ENCODE measurements around the gene HSDL1. TPM values are rescaled to one million over a fixed set of nuclear protein-coding genes. Genes with fewer than 3 reads are reported as not detected.
A peak's percentile ranks its signal among the peaks of the same experiment; 100 is the strongest.

The HSDL1 gene
- total and polyA plus RNA-seq, 4 experiments from 2014 or later: 9.9 to 23.0 (median 15.7) TPM

DNA sequence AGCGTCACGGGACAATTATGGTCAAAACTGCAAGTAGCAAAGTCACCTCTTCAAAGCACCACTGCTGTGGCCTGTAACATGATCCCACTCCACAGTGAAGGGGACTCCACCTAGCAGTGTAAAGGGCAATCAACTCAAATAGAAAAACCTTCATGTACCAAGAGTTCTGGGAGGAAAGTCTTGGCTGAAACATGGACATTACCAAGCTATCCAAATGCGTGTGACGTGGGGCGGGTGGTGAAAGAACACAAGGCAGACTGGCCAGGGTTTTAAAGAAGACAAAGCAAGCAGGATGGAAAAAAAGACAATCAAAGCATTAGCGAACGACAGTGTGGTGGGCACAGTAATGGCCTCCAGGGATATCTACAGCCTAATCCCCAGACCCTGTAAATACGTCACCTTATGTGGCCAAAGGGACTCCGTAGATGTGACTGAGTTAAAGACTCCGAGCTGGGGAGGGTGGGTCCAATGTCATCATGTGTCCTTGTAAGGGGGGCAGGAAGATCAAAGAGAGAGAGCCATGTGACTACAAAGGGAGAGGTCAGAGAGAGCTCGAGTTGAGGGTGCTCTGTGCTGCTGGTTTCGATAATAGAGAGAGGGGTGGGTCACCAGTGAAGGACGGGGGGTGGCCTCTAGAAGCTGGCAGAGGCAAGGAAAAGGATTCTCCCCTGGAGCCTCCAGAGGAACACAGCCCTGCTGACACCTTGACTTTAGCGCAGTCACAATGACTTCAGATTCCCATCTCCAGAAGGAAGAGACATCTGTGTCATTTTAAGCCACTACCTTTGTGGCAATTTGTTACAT, 6.0 kb downstream of the HSDL1 start:
- H3K4me3 ChIP-seq (ENCODE audit: low read length in 2 of 2): no peak overlapping the region
- peaks cover 6% of the 10 kb centered on the region for H3K4me1 ChIP-seq (ENCODE audit: insufficient read depth, low read length)
- Mint-ChIP-seq H3K9me3 (no peaks in the 10 kb centered on the region), H3K36me3 (peaks cover 0 to 4% of the 10 kb centered on the region in 2 donors), H3K27me3 (no peaks in the 10 kb centered on the region), H3K27ac (peak overlapping the region in 4 of 7 donors; percentile 6 to 25 (median 14)), H3K4me1 (peaks cover 14 to 31% (median 18%) of the 10 kb centered on the region in 4 donors), H3K4me3 (peak overlapping the region in 1 of 8 donors; percentile 22)
- H3K27ac ChIP-seq (ENCODE audit: low read depth, low read length): no peak overlapping the region
- H3K36me3 ChIP-seq (ENCODE audit: insufficient read depth, low read length): no peaks in the 10 kb centered on the region
- intact Hi-C loops (cut with micrococcal nuclease): no loop called here
- ChIA-PET CTCF (ENCODE audit: partially characterized antibody) (no interaction called here), POLR2A (ENCODE audit: partially characterized antibody) (interaction anchor here (1.9 kb wide), 1 partner anchor 22 kb away, joined by 8 read pairs; the partner anchor contains the start of gene MBTPS1)
- no peaks in the 10 kb centered on the region for H3K9me3 ChIP-seq (ENCODE audit: control insufficient read depth in 1 of 2, low read length in 2 of 2)
- DNase-seq: no peak
- H3K27me3 ChIP-seq (ENCODE audit: insufficient read depth, low read length): no peaks in the 10 kb centered on the region

DNA sequence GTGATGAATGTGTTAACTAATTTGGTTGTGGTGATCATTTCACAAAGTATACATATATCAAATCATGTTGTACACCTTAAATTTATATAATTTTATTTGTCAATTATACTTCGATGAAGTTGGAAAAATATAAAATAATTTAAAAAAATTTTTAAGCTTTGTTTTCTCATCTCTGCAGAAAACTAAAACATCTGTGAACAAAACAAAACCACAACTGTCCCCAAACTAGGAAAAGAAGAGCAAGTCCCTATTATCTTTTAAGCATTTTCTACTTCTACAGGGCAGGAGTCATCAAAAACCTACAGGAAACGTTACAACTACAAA, 6.5 kb downstream of the HSDL1 start:
- peaks cover 0 to 4% of the 10 kb centered on the region in 2 donors for H3K36me3 Mint-ChIP-seq
- CTCF ChIA-PET (ENCODE audit: partially characterized antibody): no interaction called here
- POLR2A ChIA-PET (ENCODE audit: partially characterized antibody): interaction anchor here (1.9 kb wide), 1 partner anchor 21 kb away, joined by 8 read pairs; the partner anchor contains the start of gene MBTPS1
- H3K27ac Mint-ChIP-seq: peak overlapping the region in 1 of 7 donors; percentile 19
- H3K9me3 Mint-ChIP-seq: no peaks in the 10 kb centered on the region
- no peak overlapping the region for H3K4me3 ChIP-seq (ENCODE audit: low read length in 2 of 2)
- peaks cover under 1% of the 10 kb centered on the region for H3K4me1 ChIP-seq (ENCODE audit: insufficient read depth, low read length)
- H3K9me3 ChIP-seq (ENCODE audit: control insufficient read depth in 1 of 2, low read length in 2 of 2): no peaks in the 10 kb centered on the region
- intact Hi-C loops (cut with micrococcal nuclease): no loop called here
- peaks cover 12 to 26% (median 16%) of the 10 kb centered on the region in 4 donors for H3K4me1 Mint-ChIP-seq
- H3K27ac ChIP-seq (ENCODE audit: low read depth, low read length): no peak overlapping the region
- no peak overlapping the region for H3K4me3 Mint-ChIP-seq
- H3K27me3 ChIP-seq (ENCODE audit: insufficient read depth, low read length): no peaks in the 10 kb centered on the region
- DNase-seq: no peak
- no peaks in the 10 kb centered on the region for H3K27me3 Mint-ChIP-seq
- H3K36me3 ChIP-seq (ENCODE audit: insufficient read depth, low read length): no peaks in the 10 kb centered on the region

- H3K4me1 ChIP-seq (ENCODE audit: insufficient read depth, low read length): no peaks in the 10 kb centered on the region
- Mint-ChIP-seq H3K4me1 (peaks cover 8 to 20% (median 14%) of the 10 kb centered on the region in 4 donors), H3K36me3 (peaks cover 0 to 4% of the 10 kb centered on the region in 2 donors), H3K9me3 (no peaks in the 10 kb centered on the region), H3K27ac (no peak overlapping the region), H3K27me3 (no peaks in the 10 kb centered on the region), H3K4me3 (peak overlapping the region in 1 of 8 donors; percentile 15)
- ChIA-PET POLR2A (ENCODE audit: partially characterized antibody) (interaction anchor here (1.9 kb wide), 1 partner anchor 21 kb away, joined by 8 read pairs; the partner anchor contains the start of gene MBTPS1), CTCF (ENCODE audit: partially characterized antibody) (interaction anchor here (0.6 kb wide), 1 partner anchor 19 kb away, joined by 3 read pairs; no protein-coding TSS in a partner anchor)
- H3K9me3 ChIP-seq (ENCODE audit: control insufficient read depth in 1 of 2, low read length in 2 of 2): no peaks in the 10 kb centered on the region
- H3K36me3 ChIP-seq (ENCODE audit: insufficient read depth, low read length): no peaks in the 10 kb centered on the region
- intact Hi-C loops (cut with micrococcal nuclease): no loop called here
- no peaks in the 10 kb centered on the region for H3K27me3 ChIP-seq (ENCODE audit: insufficient read depth, low read length)
- DNase-seq: no peak
- H3K27ac ChIP-seq (ENCODE audit: low read depth, low read length): no peak overlapping the region
- H3K4me3 ChIP-seq (ENCODE audit: low read length in 2 of 2): no peak overlapping the region
Measured at GRCh38 chr16:84137769-84138357, 7.1 kb downstream of the HSDL1 start.

DNA sequence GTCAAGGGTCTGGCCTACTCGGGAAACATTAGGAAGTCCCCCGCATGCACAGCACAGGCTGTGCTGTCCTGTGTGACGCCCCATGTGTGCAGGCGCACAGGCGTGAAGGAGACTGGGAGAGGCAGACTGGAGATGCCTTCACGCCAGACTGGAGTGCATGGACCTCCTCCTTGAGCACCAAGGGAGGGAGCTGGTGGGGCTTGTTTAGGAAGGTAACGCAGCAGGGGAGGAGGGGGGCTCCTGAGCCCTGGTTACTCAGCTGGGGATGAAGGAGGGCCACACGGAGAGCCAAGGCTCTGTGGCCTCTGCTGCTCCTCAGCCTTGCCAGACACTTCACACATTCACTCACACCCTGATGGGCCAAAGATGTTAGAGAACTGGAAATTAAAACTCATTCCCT, 7.7 kb downstream of the HSDL1 start:
- H3K36me3 ChIP-seq (ENCODE audit: insufficient read depth, low read length): no peaks in the 10 kb centered on the region
- H3K27me3 ChIP-seq (ENCODE audit: insufficient read depth, low read length): no peaks in the 10 kb centered on the region
- ChIA-PET CTCF (ENCODE audit: partially characterized antibody) (no interaction called here), POLR2A (ENCODE audit: partially characterized antibody) (no interaction called here)
- Mint-ChIP-seq H3K9me3 (no peaks in the 10 kb centered on the region), H3K36me3 (peaks cover 0 to 5% of the 10 kb centered on the region in 2 donors), H3K27ac (no peak overlapping the region), H3K4me1 (peaks cover 8 to 18% (median 13%) of the 10 kb centered on the region in 4 donors), H3K27me3 (no peaks in the 10 kb centered on the region), H3K4me3 (peak overlapping the region in 1 of 8 donors; percentile 15)
- intact Hi-C loops (cut with micrococcal nuclease): no loop called here
- H3K9me3 ChIP-seq (ENCODE audit: control insufficient read depth in 1 of 2, low read length in 2 of 2): no peaks in the 10 kb centered on the region
- no peak overlapping the region for H3K27ac ChIP-seq (ENCODE audit: low read depth, low read length)
- DNase-seq: no peak
- no peaks in the 10 kb centered on the region for H3K4me1 ChIP-seq (ENCODE audit: insufficient read depth, low read length)
- no peak overlapping the region for H3K4me3 ChIP-seq (ENCODE audit: low read length in 2 of 2)

DNA sequence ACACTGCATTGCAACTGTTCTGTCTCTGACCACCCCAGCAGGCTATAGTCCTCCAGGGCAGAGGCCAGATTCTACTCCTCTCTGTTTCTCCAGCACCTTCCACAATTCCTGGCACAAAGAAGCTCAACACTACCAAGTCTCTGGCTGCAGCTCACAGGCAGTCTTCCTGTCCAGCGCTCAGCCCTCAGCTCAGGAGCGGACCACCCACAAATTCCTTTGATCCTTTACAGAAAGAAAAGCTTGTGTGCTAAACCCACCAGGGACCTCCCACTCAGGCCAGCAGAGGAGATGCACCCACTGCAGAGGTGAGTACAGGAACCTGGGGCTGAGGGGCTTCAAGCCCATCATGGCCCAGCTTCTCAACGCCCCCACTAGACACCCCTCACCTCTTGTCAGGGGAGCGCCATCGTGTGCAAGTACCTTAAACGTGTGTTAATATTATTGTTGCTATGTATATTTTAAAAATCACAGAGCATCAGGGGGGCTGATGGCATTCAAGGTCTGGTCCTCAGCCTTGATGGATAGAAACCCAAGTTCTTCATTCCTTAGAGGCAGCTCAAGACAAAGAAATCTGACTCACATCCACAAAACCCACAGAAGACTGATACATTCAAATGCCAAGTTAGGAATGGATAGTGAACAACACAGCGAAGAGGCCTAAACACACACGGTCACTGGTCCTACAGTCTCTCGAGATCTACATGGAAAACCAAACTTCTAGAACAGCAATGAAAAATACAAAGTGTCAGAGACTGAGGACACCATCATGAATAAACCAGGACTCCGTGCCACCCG, 8.4 kb downstream of the HSDL1 start:
- H3K27me3 Mint-ChIP-seq: no peaks in the 10 kb centered on the region
- no peak overlapping the region for H3K4me3 Mint-ChIP-seq
- Histone ChIP-seq H3K27ac (ENCODE audit: low read depth, low read length) (no peak overlapping the region), H3K4me3 (ENCODE audit: low read length in 2 of 2) (no peak overlapping the region), H3K9me3 (ENCODE audit: control insufficient read depth in 1 of 2, low read length in 2 of 2) (no peaks in the 10 kb centered on the region), H3K4me1 (ENCODE audit: insufficient read depth, low read length) (no peaks in the 10 kb centered on the region), H3K27me3 (ENCODE audit: insufficient read depth, low read length) (no peaks in the 10 kb centered on the region), H3K36me3 (ENCODE audit: insufficient read depth, low read length) (no peaks in the 10 kb centered on the region)
- H3K36me3 Mint-ChIP-seq: peaks cover 0 to 8% of the 10 kb centered on the region in 2 donors
- H3K9me3 Mint-ChIP-seq: no peaks in the 10 kb centered on the region
- H3K27ac Mint-ChIP-seq: no peak overlapping the region
- peaks cover 8 to 18% (median 13%) of the 10 kb centered on the region in 4 donors for H3K4me1 Mint-ChIP-seq
- ChIA-PET CTCF (ENCODE audit: partially characterized antibody) (interaction anchor here (0.9 kb wide), 1 partner anchor 50 kb away, joined by 4 read pairs; the partner anchor contains the start of gene TAF1C), POLR2A (ENCODE audit: partially characterized antibody) (no interaction called here)
- intact Hi-C loops (cut with micrococcal nuclease): no loop called here
- no peak for DNase-seq

- ChIA-PET POLR2A (ENCODE audit: partially characterized antibody) (interaction anchor here (1.6 kb wide), 1 partner anchor 16 kb away, joined by 4 read pairs; the partner anchor contains the start of gene MBTPS1), CTCF (ENCODE audit: partially characterized antibody) (no interaction called here)
- no peak overlapping the region for H3K27ac ChIP-seq (ENCODE audit: low read depth, low read length)
Measured at GRCh38 chr16:84132527-84133285, 12.3 kb downstream of the HSDL1 start.

More at GRCh38 chr16:84132527-84133285, 12.3 kb downstream of the HSDL1 start:
- Histone ChIP-seq H3K27me3 (ENCODE audit: insufficient read depth, low read length) (no peaks in the 10 kb centered on the region), H3K9me3 (ENCODE audit: control insufficient read depth in 1 of 2, low read length in 2 of 2) (no peaks in the 10 kb centered on the region), H3K4me3 (ENCODE audit: low read length in 2 of 2) (no peak overlapping the region), H3K4me1 (ENCODE audit: insufficient read depth, low read length) (no peaks in the 10 kb centered on the region), H3K36me3 (ENCODE audit: insufficient read depth, low read length) (peaks cover 10% of the 10 kb centered on the region)
- Mint-ChIP-seq H3K27me3 (no peaks in the 10 kb centered on the region), H3K4me1 (peaks cover 0 to 5% (median 1%) of the 10 kb centered on the region in 4 donors), H3K27ac (no peak overlapping the region), H3K4me3 (no peak overlapping the region), H3K9me3 (no peaks in the 10 kb centered on the region), H3K36me3 (peaks cover 3 to 26% of the 10 kb centered on the region in 2 donors)
- DNase-seq: no peak
- intact Hi-C loops (cut with micrococcal nuclease): no loop called here
